WTC11 (cell line): ENCODE data around the gene PAQR9. TPM values are rescaled to one million over a fixed set of nuclear protein-coding genes. Genes with fewer than 3 reads are reported as not detected.

Experiments
- E2F5 ChIP-seq: sonication (generic); formaldehyde crosslinking; IDR thresholded peaks from 2 replicates; pipeline ENCODE4 v1.8.1; 2022; ENCODE audit warnings: mild to moderate bottlenecking, moderate library complexity, missing genetic modification reagents
- ESRRA ChIP-seq: sonication (generic); formaldehyde crosslinking; IDR thresholded peaks from 2 replicates; pipeline ENCODE4 v1.8.1; 2022; ENCODE audit warnings: mild to moderate bottlenecking, missing genetic modification reagents, borderline replicate concordance
- FOXP1 ChIP-seq: sonication (generic); formaldehyde crosslinking; IDR thresholded peaks from 2 replicates; pipeline ENCODE4 v1.8.0; 2022; ENCODE audit warnings: missing genetic modification reagents, mild to moderate bottlenecking, moderate library complexity, borderline replicate concordance
- GRHL2 ChIP-seq: fragments of 250-450 bp; sonication (Bioruptor Pico); IDR thresholded peaks from 2 replicates; pipeline ENCODE4 v1.8.0; 2022; ENCODE audit warnings: mild to moderate bottlenecking, moderate library complexity; ENCODE audit not compliant: insufficient replicate concordance, severe bottlenecking
- IRF1 ChIP-seq: sonication (generic); formaldehyde crosslinking; IDR thresholded peaks from 2 replicates; pipeline ENCODE4 v1.8.0; 2023; ENCODE audit warnings: missing genetic modification reagents
- JAZF1 ChIP-seq: fragments of 250-450 bp; sonication (Bioruptor Pico); IDR thresholded peaks from 2 replicates; pipeline ENCODE4 v1.9.0; 2021; ENCODE audit warnings: moderate library complexity, mild to moderate bottlenecking, inconsistent platforms
- KAT7 ChIP-seq: sonication (generic); formaldehyde crosslinking; IDR thresholded peaks from 2 replicates; pipeline ENCODE4 v1.8.1; 2023; ENCODE audit warnings: missing genetic modification reagents, mild to moderate bottlenecking, borderline replicate concordance
- MLX ChIP-seq: sonication (generic); formaldehyde crosslinking; IDR thresholded peaks from 2 replicates; pipeline ENCODE4 v1.8.1; 2023; ENCODE audit warnings: mild to moderate bottlenecking, missing genetic modification reagents, moderate library complexity
- NR3C1 ChIP-seq: sonication (generic); formaldehyde crosslinking; conservative IDR thresholded peaks from 2 replicates; pipeline ENCODE4 v1.8.1; 2023; ENCODE audit warnings: low read depth, mild to moderate bottlenecking, missing genetic modification reagents
- RELA ChIP-seq: sonication (generic); formaldehyde crosslinking; IDR thresholded peaks from 2 replicates; pipeline ENCODE4 v1.8.1; 2022; ENCODE audit warnings: missing genetic modification reagents, mild to moderate bottlenecking, borderline replicate concordance
- RORB ChIP-seq: fragments of 250-450 bp; sonication (Bioruptor Pico); IDR thresholded peaks from 2 replicates; pipeline ENCODE4 v1.9.0; 2021; ENCODE audit warnings: mild to moderate bottlenecking
- SMAD3 ChIP-seq: sonication (generic); formaldehyde crosslinking; IDR thresholded peaks from 2 replicates; pipeline ENCODE4 v1.8.0; 2022; ENCODE audit warnings: missing genetic modification reagents, mild to moderate bottlenecking, borderline replicate concordance
- STAT6 ChIP-seq: sonication (generic); formaldehyde crosslinking; conservative IDR thresholded peaks from 2 replicates; pipeline ENCODE4 v1.8.1; 2023; ENCODE audit warnings: mild to moderate bottlenecking, low read depth, missing genetic modification reagents, moderate library complexity
- TEAD1 ChIP-seq: sonication (generic); formaldehyde crosslinking; IDR thresholded peaks from 2 replicates; pipeline ENCODE4 v1.8.0; 2022; ENCODE audit warnings: mild to moderate bottlenecking, missing genetic modification reagents
- USF2 ChIP-seq: sonication (generic); formaldehyde crosslinking; IDR thresholded peaks from 2 replicates; pipeline ENCODE4 v1.8.1; 2023; ENCODE audit warnings: mild to moderate bottlenecking, missing genetic modification reagents, moderate library complexity
- ZNF121 ChIP-seq: sonication (generic); formaldehyde crosslinking; IDR thresholded peaks from 2 replicates; pipeline ENCODE4 v1.8.0; 2023; ENCODE audit warnings: missing genetic modification reagents
- ZNF263 ChIP-seq: sonication (generic); formaldehyde crosslinking; IDR thresholded peaks from 2 replicates; pipeline ENCODE4 v1.8.1; 2022; ENCODE audit warnings: low read depth, mild to moderate bottlenecking, moderate library complexity, missing genetic modification reagents
- ZNF671 ChIP-seq: fragments of 250-450 bp; sonication (Bioruptor Pico); IDR thresholded peaks from 2 replicates; pipeline ENCODE4 v1.8.0; 2021; ENCODE audit warnings: mild to moderate bottlenecking
- total RNA-seq: library from RNA; stranded (reverse); gene quantifications from 3 replicates; pipeline ENCODE4 v1.2.3, GENCODE V29; 2021
- TF ChIP-seq, protein P1 (sequence below): sonication (generic); formaldehyde crosslinking; IDR thresholded peaks from 2 replicates; pipeline ENCODE4 v1.8.1; 2023; ENCODE audit warnings: mild to moderate bottlenecking, missing genetic modification reagents
- TF ChIP-seq, protein P2 (sequence below): fragments of 250-450 bp; sonication (Bioruptor Pico); IDR thresholded peaks from 2 replicates; pipeline ENCODE4 v1.9.0; 2021; ENCODE audit warnings: mild to moderate bottlenecking, borderline replicate concordance
- TF ChIP-seq, protein P3 (sequence below): sonication (generic); formaldehyde crosslinking; IDR thresholded peaks from 2 replicates; pipeline ENCODE4 v1.8.0; 2022; ENCODE audit warnings: mild to moderate bottlenecking, missing genetic modification reagents
- TF ChIP-seq, protein P4 (sequence below): fragments of 250-450 bp; sonication (Bioruptor Pico); IDR thresholded peaks from 2 replicates; pipeline ENCODE4 v1.9.0; 2021; ENCODE audit warnings: mild to moderate bottlenecking

PAQR9 gene
- total RNA-seq, 1 experiment from 2014 or later: 2.0 TPM

DNA sequence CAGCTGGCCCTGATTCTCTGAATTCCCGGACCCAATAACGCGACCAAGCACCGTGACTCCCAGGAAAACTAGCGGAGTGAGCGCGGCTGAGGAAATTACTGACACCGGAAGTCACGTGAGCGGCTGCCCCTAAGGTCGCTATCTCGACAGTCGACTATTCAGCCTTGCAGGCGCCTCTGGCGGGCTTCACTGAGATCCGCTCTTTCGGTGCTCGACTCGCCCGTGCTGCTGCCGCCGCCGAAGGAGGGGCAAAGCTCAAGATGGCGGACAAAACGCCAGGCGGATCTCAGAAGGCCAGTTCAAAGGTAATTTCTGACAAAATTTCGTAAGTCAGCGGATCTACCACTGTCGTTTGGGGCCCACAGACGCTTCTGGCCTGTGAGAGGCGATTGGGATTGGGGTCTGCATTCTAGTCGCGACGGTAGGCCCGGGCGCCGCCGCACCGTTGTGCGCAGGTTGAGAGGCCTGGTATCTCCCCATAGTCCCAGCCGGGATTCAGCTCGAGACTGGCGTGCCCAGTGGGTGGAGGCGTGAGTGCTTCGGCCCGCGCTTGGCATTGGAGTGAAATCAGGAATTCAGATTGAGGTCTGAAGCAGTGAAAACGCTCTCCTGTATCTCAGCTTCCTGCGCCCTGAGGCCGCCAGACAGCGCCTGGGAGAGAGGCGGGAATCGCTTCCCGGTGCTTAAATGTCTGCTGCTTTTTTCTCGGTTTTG, 38.1 kb upstream of the PAQR9 start, which contains the start of gene U2SURP (continued):
- TF ChIP-seq RELA: 0 out of 2 replicates have a peak, but pooled peaks have one; percentile 28
- TF ChIP-seq TEAD1: peak; percentile 61; the same call in 1 of the 2 replicates
- TF ChIP-seq GRHL2 (CRISPR knock-in tag): no peak
- no peak for TF ChIP-seq STAT6
- TF ChIP-seq USF2 (CRISPR knock-in tag): peak; percentile 99
- peak; percentile 58; the same call in 1 of the 2 replicates for TF ChIP-seq FOXP1 (CRISPR knock-in tag)
- peak; percentile 94 for TF ChIP-seq E2F5 (CRISPR knock-in tag)
- TF ChIP-seq, protein P1, sequence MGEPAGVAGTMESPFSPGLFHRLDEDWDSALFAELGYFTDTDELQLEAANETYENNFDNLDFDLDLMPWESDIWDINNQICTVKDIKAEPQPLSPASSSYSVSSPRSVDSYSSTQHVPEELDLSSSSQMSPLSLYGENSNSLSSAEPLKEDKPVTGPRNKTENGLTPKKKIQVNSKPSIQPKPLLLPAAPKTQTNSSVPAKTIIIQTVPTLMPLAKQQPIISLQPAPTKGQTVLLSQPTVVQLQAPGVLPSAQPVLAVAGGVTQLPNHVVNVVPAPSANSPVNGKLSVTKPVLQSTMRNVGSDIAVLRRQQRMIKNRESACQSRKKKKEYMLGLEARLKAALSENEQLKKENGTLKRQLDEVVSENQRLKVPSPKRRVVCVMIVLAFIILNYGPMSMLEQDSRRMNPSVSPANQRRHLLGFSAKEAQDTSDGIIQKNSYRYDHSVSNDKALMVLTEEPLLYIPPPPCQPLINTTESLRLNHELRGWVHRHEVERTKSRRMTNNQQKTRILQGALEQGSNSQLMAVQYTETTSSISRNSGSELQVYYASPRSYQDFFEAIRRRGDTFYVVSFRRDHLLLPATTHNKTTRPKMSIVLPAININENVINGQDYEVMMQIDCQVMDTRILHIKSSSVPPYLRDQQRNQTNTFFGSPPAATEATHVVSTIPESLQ (CRISPR knock-in tag): peak; percentile 20; the same call in 1 of the 2 replicates
- TF ChIP-seq, protein P2, sequence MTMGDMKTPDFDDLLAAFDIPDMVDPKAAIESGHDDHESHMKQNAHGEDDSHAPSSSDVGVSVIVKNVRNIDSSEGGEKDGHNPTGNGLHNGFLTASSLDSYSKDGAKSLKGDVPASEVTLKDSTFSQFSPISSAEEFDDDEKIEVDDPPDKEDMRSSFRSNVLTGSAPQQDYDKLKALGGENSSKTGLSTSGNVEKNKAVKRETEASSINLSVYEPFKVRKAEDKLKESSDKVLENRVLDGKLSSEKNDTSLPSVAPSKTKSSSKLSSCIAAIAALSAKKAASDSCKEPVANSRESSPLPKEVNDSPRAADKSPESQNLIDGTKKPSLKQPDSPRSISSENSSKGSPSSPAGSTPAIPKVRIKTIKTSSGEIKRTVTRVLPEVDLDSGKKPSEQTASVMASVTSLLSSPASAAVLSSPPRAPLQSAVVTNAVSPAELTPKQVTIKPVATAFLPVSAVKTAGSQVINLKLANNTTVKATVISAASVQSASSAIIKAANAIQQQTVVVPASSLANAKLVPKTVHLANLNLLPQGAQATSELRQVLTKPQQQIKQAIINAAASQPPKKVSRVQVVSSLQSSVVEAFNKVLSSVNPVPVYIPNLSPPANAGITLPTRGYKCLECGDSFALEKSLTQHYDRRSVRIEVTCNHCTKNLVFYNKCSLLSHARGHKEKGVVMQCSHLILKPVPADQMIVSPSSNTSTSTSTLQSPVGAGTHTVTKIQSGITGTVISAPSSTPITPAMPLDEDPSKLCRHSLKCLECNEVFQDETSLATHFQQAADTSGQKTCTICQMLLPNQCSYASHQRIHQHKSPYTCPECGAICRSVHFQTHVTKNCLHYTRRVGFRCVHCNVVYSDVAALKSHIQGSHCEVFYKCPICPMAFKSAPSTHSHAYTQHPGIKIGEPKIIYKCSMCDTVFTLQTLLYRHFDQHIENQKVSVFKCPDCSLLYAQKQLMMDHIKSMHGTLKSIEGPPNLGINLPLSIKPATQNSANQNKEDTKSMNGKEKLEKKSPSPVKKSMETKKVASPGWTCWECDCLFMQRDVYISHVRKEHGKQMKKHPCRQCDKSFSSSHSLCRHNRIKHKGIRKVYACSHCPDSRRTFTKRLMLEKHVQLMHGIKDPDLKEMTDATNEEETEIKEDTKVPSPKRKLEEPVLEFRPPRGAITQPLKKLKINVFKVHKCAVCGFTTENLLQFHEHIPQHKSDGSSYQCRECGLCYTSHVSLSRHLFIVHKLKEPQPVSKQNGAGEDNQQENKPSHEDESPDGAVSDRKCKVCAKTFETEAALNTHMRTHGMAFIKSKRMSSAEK (CRISPR knock-in tag): no peak
- TF ChIP-seq RORB (CRISPR knock-in tag): no peak
- no peak for TF ChIP-seq ZNF263 (CRISPR knock-in tag)
- TF ChIP-seq KAT7 (CRISPR knock-in tag): peak; percentile 65; the same call in 1 of the 2 replicates
- no peak for TF ChIP-seq IRF1
- TF ChIP-seq MLX (CRISPR knock-in tag): no peak
- TF ChIP-seq, protein P3, sequence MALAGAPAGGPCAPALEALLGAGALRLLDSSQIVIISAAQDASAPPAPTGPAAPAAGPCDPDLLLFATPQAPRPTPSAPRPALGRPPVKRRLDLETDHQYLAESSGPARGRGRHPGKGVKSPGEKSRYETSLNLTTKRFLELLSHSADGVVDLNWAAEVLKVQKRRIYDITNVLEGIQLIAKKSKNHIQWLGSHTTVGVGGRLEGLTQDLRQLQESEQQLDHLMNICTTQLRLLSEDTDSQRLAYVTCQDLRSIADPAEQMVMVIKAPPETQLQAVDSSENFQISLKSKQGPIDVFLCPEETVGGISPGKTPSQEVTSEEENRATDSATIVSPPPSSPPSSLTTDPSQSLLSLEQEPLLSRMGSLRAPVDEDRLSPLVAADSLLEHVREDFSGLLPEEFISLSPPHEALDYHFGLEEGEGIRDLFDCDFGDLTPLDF (CRISPR knock-in tag): 0 out of 2 replicates have a peak, but pooled peaks have one; percentile 8
- TF ChIP-seq SMAD3: peak; percentile 16; the same call in 1 of the 2 replicates
- no peak for TF ChIP-seq NR3C1
- TF ChIP-seq ZNF671 (CRISPR knock-in tag): no peak
- TF ChIP-seq JAZF1: no peak
- TF ChIP-seq, protein P4, sequence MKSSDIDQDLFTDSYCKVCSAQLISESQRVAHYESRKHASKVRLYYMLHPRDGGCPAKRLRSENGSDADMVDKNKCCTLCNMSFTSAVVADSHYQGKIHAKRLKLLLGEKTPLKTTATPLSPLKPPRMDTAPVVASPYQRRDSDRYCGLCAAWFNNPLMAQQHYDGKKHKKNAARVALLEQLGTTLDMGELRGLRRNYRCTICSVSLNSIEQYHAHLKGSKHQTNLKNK: no peak
- TF ChIP-seq ESRRA (CRISPR knock-in tag): no peak; the same call in 1 of the 2 replicates
- TF ChIP-seq ZNF121 (CRISPR knock-in tag): no peak
